COLO829 (cell line): ENCODE data around the gene KCTD20.
A peak's percentile ranks its signal among the peaks of the same experiment; 100 is the strongest.

ENCODE experiments used
- DNase-seq: peaks from one replicate; pipeline ENCODE4 v3.0.0; 2012; ENCODE audit warnings: low spot score

The KCTD20 gene

DNA sequence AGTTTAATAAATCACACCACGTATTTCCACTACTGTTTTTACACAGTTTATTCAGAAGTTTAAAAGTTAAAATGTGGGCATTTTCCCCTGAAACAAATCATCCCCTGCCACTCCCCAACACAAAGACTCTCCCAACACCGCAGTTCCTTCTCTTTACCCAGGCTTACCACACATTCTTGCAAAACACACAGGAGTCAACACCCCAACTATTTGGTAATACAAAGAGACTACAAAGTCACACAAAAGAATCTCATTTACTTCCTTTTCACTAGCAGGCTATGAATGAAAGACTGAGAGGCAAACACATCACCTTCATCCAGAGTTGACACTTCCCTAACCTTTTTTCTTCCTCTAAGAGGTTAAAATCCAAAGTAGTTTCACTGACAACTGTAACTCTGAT, 51.1 kb downstream of the KCTD20 start:
- DNase-seq, result no peak

DNA sequence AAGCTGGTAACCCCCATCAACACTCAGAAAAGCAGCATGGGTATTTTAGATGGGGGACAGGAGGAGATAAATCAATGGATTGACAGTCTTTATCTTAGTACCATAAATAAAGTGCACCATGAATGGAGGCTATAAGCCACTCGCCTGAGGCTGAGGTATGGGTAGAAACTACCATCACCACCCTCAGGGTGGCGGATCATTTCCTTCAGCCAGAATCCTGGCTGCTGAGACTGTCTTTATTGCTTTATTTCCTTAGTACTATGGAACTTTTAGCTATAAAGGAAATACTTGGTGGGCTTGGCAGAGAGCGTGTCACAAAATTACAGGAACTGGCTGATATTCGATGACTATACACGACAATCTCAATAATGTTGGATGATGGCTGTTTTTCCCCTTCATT, 52.3 kb downstream of the KCTD20 start:
- no peak for DNase-seq

DNA sequence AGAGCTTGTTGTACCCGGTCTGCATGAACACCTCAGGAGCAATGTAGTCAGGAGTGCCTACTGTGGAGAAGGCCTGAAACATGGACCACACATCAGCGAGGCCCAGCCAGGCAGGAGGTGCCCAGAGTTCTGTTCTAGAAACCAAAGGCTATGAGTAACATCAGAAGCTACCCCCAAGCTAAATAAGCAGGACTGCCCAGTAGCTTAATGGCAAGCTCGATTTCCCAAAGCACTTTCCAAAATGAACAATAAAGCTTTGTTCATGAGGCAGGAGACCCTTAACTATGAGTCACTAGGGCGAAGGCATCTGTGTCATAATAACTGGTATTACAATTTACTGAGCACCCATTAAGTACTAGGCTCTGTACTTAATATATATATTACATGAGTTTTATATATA, 57.1 kb downstream of the KCTD20 start:
- DNase-seq, result peak; percentile 76

DNA sequence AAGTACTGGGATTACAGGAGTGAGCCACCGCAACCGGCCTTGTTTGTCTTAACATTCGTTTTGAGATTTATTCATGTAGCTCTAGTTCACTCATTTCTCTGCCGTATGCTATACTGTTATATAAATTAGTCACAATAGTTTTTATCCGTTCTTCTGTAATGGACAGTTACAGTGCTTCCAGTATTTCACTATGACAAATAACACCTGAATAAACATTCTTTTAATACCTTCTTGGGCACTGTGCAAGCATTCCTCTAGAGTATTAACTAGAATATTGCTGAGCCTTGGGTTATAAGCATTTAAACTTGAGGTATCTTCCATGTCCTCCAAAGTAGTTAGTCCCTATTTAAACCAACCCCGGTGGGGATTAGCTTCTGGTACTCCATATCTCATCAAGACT, 58.9 kb downstream of the KCTD20 start:
- DNase-seq, result no peak

DNA sequence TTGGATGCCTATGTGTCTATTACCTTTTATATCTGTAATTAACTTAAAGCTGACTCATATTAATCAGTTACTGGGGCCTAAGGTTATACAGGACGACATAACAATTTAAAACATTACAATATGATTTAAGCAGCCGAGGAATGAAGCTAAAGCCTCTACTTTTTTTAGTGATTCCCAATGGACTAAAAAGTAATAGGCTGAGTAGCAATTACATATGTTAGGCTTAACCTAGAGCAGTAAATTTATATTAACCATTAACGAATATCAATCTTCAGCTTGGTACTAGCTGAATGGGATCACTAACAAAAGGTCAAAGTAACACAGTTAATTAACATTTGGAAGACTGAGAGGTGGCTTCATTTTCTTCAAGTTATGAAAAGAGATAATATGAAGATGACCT, 61.4 kb downstream of the KCTD20 start:
- no peak for DNase-seq

DNA sequence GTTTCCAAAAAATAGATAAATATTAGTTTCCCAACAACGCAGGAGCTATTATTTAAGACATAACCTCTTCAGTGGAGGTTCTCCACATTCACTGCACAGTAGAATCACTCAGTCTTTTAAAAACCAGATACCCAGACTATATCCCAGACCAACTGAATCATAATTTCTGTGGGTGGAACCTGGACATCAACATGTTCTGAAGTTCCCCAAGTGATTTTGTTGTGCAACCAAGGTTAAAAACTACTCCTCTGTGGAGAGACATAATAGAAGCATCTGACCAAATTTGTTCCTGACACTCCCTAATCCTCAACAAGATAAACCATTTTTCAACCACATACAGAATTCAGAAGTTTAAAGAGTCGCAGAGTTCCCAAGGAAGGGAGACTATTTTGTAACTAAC, 62.2 kb downstream of the KCTD20 start:
- no peak for DNase-seq

DNA sequence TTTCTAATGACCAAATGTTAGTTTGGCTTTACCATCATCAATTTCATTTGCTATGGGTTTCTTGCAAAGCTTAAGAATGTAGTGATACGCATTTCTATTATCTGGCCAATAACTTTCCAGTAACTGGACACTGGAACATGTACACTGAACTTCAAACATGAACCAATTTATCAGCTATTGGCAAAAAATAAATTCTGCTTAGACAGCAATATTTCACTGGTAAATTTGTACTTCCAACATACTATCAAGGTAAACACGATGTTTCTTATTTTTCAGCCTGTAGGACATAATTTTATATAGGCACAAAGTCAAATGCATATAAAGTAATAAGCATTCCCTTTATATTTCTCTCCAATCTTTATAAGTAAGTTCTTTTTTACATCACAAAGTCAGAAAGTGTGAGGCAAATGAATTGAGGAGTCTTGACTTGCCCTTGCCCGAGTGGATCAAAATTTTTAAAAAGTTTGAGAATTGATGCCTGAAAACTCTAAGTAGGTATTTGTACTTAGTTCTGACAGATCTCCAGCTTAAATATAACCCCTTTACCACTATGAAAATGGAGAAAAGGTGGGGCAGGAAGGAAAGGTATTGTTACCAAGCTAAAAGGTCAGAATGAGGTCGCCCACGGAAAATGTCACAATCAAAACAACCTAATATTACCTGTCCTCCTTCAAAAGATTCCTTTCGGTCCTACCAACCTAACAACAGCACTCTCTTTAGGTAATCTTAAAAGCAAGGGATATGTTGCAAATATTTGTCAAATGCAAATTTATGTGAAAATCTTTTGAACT, 63.1 kb downstream of the KCTD20 start:
- no peak for DNase-seq

DNA sequence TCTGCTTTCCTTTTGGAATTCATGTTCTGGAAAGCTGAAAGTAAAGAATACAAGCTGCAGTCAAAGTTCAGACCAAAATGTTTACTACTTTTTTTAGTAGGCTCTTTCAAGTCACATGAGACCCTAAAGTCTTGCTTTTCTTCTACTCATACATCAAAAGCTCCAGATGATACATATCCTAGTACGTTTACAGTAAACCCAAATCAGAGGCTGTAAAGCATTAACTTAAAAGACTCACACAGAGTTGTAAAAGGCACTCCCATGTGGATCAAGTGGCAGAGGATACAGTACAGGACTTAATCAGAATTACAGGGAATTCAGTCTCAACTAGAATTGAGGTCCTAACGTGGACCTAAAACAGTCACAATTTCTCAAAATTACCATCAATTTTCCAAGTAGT, 63.8 kb downstream of the KCTD20 start:
- no peak for DNase-seq

DNA sequence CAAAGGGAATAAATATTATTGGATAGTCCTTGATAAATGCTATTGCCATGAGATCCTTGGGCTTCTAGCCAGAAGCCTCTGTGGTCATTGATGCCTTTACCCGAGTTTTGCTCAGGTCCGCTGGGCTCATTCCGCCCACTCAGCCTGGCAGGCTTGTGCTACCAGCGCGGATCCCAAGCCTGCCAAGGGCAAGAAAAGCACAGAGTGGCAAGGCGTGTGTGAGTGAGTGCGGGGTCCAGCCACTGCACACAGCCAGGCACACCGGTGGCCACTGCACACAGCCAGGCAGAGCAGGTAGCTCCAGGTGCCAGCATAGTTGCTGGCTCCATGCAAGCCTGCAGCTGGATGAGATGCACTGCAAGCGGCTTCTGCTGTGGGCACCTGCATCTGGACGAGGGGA, 65.7 kb downstream of the KCTD20 start:
- DNase-seq, result no peak

DNA sequence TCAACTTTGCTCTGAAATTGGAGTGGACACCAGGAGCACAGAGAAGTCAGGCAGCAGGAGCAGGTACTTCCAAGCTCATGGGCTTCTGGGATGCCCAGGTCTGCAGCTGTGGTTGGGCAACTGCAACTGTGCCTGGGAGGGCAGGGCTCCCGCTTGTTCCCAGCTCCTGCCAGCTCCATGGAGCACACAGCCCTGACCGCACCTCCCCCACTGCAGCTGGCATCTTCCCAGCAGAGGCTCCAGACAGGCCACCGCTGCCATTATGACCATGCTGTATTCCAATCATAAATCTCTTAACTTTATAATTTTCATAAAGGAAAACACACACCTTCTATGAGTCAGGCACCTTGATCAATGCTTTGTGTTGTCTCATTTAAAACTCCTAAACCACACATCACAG, 67.6 kb downstream of the KCTD20 start:
- DNase-seq, result no peak

DNA sequence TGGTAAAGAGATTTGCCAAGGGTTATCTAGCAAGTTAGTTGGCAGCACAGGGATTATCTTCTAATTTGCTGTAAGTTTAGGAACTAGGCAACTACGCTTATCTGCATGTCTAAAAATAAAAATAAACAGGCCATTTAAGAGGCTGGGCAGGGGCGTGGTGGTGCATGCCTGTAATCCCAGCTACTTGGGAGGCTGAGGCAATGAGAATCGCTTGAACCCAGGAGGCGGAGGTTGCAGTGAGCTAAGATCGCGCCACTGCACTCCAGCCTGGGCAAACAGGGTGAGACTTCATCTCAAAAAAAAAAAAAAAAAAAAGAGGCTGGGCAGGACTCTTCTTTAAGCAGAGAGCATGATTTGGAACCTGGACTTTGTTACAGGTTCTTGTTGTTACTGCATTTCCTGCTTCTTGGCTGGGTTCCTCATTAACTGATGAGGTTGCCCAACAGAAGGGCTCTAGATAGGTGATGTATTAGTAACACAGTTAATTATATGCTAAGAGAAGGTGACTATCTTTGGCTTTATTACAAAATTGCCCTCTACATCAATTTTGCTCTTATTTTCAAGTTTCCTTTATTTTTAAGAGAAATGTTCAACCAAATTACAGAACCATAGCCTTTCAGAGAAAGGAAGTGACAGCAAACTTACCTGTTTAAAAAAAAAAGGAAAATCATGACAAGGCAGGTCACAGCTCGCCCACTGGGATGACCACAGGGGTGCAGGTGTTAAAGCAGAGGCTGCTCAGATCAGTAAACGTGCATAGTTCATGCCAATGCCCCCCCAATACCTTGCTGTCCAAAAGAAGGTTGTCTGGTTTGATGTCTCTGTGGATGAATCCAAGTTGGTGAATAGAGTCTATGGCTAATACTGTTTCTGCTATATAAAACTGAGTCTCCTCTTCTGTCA, 72.0 kb downstream of the KCTD20 start:
- DNase-seq, result no peak

DNA sequence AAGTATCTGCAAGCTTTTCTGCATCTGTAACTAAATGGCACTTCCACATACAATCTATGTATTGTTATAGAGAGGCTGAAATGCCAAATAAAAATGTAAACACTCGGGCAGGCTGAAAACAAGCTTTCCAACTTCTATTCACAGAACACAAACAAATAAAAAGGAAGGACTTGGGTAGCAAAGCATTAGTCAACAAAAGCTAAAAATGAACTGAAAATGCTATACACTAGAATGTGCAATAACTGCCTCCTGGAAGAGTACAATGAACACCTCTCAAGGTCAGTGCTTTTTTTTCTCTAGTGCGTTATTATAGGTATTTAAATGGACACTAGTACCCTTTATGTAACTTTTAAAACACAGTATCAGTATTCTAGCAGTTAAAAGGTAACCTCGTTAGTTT, 73.0 kb downstream of the KCTD20 start:
- no peak for DNase-seq

DNA sequence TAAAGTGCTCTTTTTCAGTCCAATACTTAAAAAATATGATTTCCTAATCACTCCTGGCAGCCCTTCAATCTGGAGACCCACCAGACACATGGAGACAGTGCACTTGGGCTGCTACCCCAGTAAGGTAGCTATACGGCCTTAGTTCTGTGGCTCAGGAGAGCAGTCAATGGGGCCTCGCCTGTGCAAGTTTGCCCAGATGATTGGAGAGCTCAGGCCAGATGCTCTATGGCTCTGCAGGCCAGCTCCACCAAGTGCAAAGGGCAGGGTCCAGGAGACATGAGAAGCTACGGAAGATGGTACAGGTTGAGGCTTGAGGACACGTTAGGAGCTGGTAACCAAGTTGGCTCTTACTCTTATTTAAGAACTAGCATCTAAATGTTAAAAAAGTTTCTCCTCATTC, 73.8 kb downstream of the KCTD20 start:
- DNase-seq, result no peak

DNA sequence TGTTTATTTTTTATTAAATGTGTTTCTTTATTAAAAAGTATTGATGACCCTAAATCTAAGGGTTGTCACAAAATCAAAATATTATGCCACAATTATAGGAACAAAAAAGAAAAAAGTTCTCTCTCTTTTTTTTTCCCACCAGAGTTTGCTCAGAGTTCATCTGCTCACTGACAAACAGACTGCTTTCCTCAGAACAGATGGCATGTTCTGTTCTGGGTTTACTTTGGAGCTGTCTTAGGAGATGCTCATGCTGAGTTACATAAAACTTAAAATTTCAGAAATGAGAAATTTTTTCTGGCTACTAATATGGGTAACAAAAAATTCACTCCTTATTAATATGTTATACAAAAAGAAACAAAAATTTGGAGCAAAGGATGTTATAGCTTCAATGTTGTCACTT, 74.2 kb downstream of the KCTD20 start:
- DNase-seq, result no peak

DNA sequence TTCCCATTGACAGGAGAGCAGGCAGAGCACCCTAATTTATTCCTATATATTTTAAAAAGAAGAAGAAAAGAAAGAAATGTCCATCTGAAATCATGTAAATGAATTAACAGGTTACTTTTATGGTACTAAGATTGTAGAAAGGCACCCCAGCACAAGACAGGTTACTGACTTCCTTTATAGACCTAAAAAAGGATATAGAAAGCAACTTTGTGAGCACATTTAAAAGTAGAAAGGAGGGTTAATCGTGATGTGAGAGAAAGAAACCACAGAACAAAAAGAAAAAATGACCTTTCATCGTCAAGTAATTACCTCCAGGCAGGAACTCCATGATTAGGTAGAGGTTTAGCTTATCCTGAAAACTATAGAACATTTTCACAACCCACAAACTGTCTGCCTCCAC, 74.6 kb downstream of the KCTD20 start:
- no peak for DNase-seq

DNA sequence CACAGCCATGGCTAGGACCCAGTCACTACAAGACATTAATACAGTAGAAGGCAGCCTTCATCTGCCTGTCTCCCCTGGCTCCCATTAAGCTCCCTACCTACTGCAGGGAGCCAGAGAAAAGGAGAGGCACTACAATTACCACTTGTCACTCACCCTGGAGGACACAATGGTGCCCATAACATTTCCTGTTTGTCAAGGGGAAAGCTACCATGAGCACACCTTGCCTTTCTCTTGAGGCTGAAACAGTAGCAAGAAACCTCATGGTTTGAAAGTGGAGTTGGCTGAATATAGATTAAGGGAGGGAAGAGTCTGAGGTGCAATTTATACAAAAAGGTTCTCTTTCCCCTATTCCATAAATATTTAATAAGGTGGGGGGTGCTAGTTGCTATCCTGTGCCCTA, 76.6 kb downstream of the KCTD20 start:
- no peak for DNase-seq

DNA sequence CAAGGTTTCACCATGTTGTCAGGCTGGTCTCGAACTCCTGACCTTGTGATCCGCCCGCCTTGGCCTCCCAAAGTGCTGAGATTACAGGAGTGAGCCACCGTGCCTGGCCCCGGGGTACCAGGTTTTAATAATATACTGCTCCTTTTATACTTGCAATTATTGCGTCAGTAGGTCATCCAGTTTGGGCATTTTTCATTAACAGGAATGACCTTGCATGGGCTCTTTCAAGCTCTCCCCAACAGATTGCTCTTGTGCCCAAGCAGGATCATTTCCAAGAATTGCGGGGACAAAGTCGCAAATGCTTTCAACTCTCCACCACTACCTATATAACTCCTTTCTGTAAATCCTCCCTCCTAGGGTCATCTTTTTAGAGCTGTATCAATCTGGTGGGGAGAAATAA, 80.7 kb downstream of the KCTD20 start:
- DNase-seq, result no peak

DNA sequence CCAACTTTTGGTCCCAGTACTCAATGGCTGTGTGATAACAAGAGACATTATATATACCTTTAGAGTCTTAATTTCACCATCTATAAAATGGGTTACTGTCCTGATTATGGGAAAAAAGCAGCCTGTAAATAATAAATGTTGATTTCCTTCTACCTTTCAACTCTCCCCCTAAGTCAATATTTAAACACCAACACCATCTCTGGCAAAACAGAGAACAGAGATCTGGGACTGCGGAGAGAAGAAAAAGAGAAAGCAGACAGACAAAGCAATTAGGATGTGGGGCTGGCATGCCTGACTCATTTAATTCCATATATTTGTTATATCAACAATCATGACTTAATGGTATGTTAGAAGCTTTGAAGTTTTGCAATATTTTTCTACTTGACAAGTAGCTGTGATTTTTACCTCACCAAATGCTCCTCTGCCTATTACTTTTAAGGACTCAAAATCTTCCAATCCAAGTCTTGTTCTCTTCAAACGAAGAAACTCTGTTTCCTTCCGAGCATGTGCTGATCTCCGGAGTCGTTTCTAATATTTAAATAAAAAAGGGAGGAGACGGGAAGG, 81.2 kb downstream of the KCTD20 start:
- no peak for DNase-seq

DNA sequence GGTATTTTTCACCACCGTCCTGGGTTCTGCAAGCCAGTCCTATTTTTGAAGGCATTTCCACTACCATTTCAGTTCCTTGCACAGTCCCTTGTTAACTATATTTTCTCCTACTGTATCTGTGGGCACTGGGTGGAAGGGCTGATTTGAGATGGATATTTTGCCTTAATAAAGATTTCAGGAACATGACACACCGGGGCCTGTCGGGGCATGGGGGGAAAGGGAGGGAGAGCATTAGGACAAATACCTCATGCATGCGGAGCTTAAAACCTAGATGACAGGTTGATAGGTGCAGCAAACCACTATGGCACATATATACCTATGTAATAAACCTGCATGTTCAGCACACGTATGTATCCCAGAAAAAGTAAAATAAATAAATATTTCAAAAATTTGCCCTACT, 82.1 kb downstream of the KCTD20 start:
- no peak for DNase-seq

DNA sequence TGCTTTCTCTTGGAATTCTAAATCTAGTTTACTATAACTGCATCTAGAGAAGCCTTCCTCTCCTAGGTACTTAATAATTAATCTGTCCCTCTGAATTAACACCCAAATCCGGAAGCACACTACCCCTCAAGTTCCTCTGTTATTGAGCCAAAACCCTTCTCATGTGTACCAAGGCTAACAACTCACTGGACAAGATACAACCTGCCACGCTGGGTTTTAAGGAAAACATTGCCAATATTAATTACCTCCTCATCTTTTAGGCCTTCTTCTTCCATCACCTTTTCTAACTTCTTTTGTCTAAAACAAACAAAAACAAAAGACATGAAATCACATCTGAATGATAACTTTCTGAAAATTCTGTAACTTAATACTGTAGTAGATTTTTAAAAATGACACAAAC, 82.5 kb downstream of the KCTD20 start:
- no peak for DNase-seq

DNA sequence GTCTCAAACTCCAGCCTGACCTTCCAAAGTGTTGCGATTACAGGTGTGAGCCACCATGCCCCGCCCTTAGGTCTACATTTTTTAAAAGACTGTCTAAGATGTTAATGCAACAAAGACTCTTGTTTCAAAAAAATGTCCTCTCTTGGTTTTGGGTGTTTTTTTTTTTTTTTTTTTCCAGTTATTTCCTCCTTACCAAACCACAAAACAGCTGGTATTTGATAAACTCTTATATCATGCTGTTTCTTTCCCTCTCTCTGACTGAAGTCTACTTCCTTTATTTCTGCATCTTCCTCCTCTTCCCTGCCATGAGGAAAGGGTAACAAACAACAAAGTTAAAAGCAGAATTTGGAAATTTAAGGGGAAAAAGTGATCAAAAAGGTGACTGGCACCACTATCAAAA, 83.3 kb downstream of the KCTD20 start:
- no peak for DNase-seq

DNA sequence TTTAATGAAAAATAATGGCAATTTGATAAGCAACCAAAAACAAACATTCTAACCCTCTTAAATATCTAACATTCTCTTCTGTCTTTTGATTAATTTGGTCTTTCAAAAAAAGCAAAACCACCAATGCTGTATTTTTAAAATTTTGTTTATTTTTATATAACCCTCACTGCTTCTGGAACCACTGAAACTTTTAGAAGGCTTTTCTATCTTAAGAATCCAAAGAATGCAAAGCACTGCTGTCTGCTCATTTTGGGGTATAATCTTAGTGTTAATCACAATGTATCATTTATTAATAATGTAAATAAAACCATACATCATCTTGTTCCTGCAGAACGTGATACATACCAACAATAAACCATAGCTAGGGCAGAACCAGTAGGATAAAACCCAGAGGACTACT, 90.5 kb downstream of the KCTD20 start:
- no peak for DNase-seq

DNA sequence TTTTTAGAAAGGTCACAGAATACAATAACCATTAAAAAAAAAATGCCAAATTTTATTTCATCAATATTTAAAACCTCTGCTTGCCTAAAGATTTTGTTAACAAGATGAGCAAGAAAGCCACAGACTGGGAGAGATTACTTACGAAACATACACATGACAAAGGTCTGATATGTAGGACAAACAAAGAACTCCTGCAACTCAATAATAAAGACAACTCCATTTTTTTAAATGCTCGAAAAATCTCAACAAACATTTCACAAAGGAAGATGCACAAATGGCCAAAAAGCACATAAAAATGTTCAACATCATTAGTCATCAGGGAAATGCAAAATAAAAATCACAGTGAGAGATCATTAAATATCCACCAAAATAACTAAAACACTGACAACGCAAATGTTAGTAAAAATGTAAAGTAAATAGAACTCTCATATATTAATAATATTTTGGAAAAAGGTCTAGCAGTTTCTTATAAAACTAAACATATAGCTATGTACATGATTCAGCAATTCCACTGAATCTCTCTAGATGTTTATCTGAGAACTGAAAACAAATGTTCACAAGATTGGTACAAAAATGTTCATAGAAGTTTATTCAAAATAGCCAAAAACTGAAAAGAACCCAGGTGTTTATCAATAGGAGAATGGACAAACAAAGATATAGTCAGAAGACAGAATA, 94.2 kb downstream of the KCTD20 start:
- DNase-seq, result no peak
